Thyroid gland (tissue), 4 donors: ENCODE measurements around the gene TMEM269.

ENCODE experiments used
- POLR2A ChIP-seq, 2 donors: fragments of 450-650 bp; IDR thresholded peaks; one replicate each; pipeline ENCODE4 v1.6.1; 2017; ENCODE audit warnings: antibody characterized with exemption in 2 of 2, mild to moderate bottlenecking in 2 of 2, moderate library complexity in 1 of 2
- TF ChIP-seq, protein P1 (sequence below), 6 experiments: fragments of 200-600 bp in 3 of 6; fragments of 450-650 bp in 3 of 6; sonication (generic) in 3 of 6; IDR thresholded peaks; one replicate each; pipeline ENCODE4 v1.5.1; 2016 to 2019; ENCODE audit warnings: antibody characterized with exemption in 6 of 6, mild to moderate bottlenecking in 2 of 6, inconsistent platforms in 1 of 6, moderate library complexity in 1 of 6

DNA sequence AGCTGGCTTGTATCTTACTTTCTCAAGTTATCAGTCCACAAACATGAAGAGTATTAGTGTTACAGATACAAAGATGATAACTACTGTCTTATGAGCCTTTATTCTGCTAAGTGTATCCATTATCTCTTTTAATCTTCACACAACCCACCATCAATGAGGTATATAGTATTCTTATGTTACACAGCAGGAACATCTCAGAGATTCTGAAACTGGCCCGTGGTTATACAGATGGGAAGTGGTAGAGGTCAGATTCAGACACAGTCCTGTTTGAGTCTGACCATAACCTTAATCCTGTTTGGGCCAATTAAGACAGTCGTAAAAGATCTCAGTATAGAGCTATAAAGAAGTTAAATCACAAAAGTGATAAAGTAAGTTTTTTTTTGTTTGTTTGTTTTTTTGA is 5.1 kb upstream of the TMEM269 start:
- TF ChIP-seq, protein P1, sequence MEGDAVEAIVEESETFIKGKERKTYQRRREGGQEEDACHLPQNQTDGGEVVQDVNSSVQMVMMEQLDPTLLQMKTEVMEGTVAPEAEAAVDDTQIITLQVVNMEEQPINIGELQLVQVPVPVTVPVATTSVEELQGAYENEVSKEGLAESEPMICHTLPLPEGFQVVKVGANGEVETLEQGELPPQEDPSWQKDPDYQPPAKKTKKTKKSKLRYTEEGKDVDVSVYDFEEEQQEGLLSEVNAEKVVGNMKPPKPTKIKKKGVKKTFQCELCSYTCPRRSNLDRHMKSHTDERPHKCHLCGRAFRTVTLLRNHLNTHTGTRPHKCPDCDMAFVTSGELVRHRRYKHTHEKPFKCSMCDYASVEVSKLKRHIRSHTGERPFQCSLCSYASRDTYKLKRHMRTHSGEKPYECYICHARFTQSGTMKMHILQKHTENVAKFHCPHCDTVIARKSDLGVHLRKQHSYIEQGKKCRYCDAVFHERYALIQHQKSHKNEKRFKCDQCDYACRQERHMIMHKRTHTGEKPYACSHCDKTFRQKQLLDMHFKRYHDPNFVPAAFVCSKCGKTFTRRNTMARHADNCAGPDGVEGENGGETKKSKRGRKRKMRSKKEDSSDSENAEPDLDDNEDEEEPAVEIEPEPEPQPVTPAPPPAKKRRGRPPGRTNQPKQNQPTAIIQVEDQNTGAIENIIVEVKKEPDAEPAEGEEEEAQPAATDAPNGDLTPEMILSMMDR (IDR thresholded peaks at IDR 0.05): no peak
- TF ChIP-seq POLR2A (IDR thresholded peaks at IDR 0.05): no peak
